ENCODE data around the gene KRTAP10-1. TPM values are rescaled to one million over a fixed set of nuclear protein-coding genes. Genes with fewer than 3 reads are reported as not detected.
A peak's percentile ranks its signal among the peaks of the same experiment; 100 is the strongest.

Gene KRTAP10-1
- total and polyA plus RNA-seq, 9 donors = not detected

- Histone ChIP-seq H3K27ac (no peak overlapping the region), H3K27me3 (no peaks in the 10 kb centered on the region), H3K4me3 (no peak overlapping the region), H3K36me3 (no peaks in the 10 kb centered on the region), H3K9me3 (no peaks in the 10 kb centered on the region), H3K4me1 (ENCODE audit: insufficient read depth) (no peaks in the 10 kb centered on the region)
- peak in 1 of 5 donors; percentile 19 for DNase-seq
- WGBS, 3 donors = 79 to 80% (median 79%) methylated on average over 31 of the region's 31 CpGs
- TF ChIP-seq, protein P1, sequence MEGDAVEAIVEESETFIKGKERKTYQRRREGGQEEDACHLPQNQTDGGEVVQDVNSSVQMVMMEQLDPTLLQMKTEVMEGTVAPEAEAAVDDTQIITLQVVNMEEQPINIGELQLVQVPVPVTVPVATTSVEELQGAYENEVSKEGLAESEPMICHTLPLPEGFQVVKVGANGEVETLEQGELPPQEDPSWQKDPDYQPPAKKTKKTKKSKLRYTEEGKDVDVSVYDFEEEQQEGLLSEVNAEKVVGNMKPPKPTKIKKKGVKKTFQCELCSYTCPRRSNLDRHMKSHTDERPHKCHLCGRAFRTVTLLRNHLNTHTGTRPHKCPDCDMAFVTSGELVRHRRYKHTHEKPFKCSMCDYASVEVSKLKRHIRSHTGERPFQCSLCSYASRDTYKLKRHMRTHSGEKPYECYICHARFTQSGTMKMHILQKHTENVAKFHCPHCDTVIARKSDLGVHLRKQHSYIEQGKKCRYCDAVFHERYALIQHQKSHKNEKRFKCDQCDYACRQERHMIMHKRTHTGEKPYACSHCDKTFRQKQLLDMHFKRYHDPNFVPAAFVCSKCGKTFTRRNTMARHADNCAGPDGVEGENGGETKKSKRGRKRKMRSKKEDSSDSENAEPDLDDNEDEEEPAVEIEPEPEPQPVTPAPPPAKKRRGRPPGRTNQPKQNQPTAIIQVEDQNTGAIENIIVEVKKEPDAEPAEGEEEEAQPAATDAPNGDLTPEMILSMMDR (IDR thresholded peaks at IDR 0.05) = no peak
- TF ChIP-seq EP300 (IDR thresholded peaks at IDR 0.05) (no peak), POLR2A (IDR thresholded peaks at IDR 0.05) (no peak)
- intact Hi-C loops (cut with DNase I) = loop anchor here in 1 of 4 donors (10.0 kb wide), 1 partner anchor 204 kb away; no protein-coding TSS in a partner anchor
These were observed 19.4 kb downstream of the KRTAP10-1 start for GRCh38 chr21:44520326-44521300.

DNA sequence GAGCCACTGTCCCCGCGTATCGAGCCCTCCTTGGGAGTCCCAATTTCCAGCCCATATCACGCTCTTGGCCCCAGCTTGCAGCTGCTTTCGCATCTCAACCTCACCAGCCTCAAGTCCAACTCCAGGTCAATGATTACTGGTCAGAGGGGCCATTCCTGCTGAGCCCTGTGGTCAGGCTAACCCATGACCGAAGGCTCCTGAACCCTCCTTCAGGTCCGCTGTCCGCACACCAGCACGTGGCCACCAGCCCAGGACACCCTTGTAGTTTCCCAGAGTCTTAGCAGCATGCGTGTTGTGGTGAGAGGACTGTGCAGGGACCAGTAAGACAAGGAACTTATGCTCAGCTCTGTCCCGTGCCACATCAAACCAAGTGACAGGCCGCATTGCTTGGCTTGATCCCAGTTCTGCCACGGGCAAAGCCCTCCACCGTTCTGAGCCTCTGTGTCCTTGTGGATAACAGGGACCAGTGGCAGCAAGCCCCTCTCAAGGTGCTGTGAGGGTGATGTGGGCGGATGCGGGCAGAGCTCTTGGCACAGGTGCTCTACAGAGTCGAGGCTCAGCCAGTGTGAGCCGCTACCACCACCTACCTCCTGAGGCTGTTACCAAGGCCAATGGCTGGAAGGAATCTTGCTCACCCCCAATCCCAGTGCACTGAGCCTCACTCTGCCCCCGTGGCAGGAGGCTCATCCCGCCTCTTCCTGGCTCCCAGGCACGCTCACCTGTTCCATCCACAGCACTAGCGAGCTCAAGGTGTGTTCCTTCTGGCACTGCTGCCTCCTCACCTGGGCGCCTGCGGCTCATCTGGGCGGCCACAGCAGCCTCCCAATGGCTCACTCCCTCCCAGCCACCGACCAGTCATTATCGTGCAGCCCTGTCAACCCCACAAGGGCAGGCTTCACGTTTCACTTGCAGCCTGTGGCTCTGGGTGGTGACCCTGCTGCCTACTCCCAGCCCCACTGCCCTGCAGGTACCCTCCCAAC lies 20.4 kb downstream of the KRTAP10-1 start:
- peak in 1 of 5 donors; percentile 15 for DNase-seq
- WGBS, 3 donors = 88 to 90% (median 89%) methylated on average over 28 of the region's 28 CpGs
- H3K27me3 ChIP-seq = no peaks in the 10 kb centered on the region

DNA sequence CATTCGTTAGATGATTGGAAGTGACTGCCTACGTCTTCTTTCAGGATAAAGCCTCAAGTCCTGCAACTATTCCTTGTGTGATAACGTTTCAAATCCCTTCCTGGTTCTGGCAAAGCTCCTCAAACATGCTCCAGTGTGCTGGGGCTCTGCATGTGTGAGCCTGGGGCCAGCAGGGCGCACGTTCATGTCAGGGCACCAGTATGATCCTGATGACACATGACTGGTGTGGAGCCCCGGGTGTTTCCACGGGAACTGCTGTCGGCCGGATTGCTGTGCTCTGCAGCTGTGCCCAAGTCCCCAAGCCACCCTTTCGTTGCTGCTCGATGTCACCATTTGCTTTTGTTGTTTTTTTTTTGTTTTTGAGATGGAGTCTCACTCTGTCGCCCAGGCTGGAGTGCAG lies 21.3 kb downstream of the KRTAP10-1 start:
- intact Hi-C loops (cut with DNase I) = loop anchor here in 1 of 4 donors (10.0 kb wide), 1 partner anchor 276 kb away; no protein-coding TSS in a partner anchor
- Histone ChIP-seq H3K36me3 (no peaks in the 10 kb centered on the region), H3K4me1 (ENCODE audit: insufficient read depth) (no peaks in the 10 kb centered on the region), H3K27ac (no peak overlapping the region), H3K4me3 (no peak overlapping the region), H3K27me3 (no peaks in the 10 kb centered on the region), H3K9me3 (no peaks in the 10 kb centered on the region)
- WGBS, 3 donors = 67 to 85% (median 74%) methylated on average over 12 of the region's 12 CpGs
- TF ChIP-seq POLR2A (IDR thresholded peaks at IDR 0.05) (no peak), EP300 (IDR thresholded peaks at IDR 0.05) (no peak)
- TF ChIP-seq, protein P1 (IDR thresholded peaks at IDR 0.05) = no peak
- no peak for DNase-seq

More for the DNA sequence above, 20.4 kb downstream of the KRTAP10-1 start:
- intact Hi-C loops (cut with DNase I) = loop anchor here in 2 of 4 donors (10.0 kb wide), 2 partner anchors 205 to 275 kb away; no protein-coding TSS in a partner anchor
- Histone ChIP-seq H3K4me1 (ENCODE audit: insufficient read depth) (no peaks in the 10 kb centered on the region), H3K9me3 (no peaks in the 10 kb centered on the region), H3K36me3 (no peaks in the 10 kb centered on the region), H3K4me3 (no peak overlapping the region), H3K27ac (no peak overlapping the region)
- TF ChIP-seq, protein P1 (IDR thresholded peaks at IDR 0.05) = no peak
- no peak for TF ChIP-seq EP300 (IDR thresholded peaks at IDR 0.05)
- TF ChIP-seq POLR2A (IDR thresholded peaks at IDR 0.05) = no peak

Measured in ovary (tissue), 9 donors.